GM21360 (cell line): Measurements from ENCODE around the gene TTF2.
A peak's percentile ranks its signal among the peaks of the same experiment; 100 is the strongest.
"Not testable (repeated sequence)": the region's sequence is repeated elsewhere in the genome, so short reads cannot be mapped to it uniquely, and the experiment has no call there.

Source experiments
- ATAC-seq: cut with Tn5 transposase; IDR thresholded peaks from one replicate; pipeline ENCODE4 v1.9.1; 2021; ENCODE audit warnings: mild to moderate bottlenecking, moderate library complexity; ENCODE audit not compliant: unreplicated experiment

Gene TTF2

GRCh38 chr1:117092594-117092993 is 32.5 kb downstream of the TTF2 start:
- ATAC-seq: no peak

- no peak for ATAC-seq
Observed at GRCh38 chr1:117093091-117093534, 33.0 kb downstream of the TTF2 start.

GRCh38 chr1:117093870-117094621 is 33.9 kb downstream of the TTF2 start:
- peak; percentile 65 for ATAC-seq

- no peak for ATAC-seq
Observed at GRCh38 chr1:117094841-117095604, 34.9 kb downstream of the TTF2 start.

GRCh38 chr1:117096951-117097408 is 36.9 kb downstream of the TTF2 start:
- ATAC-seq: no peak

- no peak for ATAC-seq
Observed at GRCh38 chr1:117097443-117097842, 37.3 kb downstream of the TTF2 start.

GRCh38 chr1:117098287-117098890 is 38.3 kb downstream of the TTF2 start:
- ATAC-seq: no peak

- ATAC-seq: no peak
Observed at GRCh38 chr1:117101334-117101733, 41.2 kb downstream of the TTF2 start.

- not testable (repeated sequence) for ATAC-seq
Observed at GRCh38 chr1:117101858-117102257, 41.7 kb downstream of the TTF2 start.

- no peak for ATAC-seq
Observed at GRCh38 chr1:117104986-117105385, 44.9 kb downstream of the TTF2 start.

- ATAC-seq: no peak
Observed at GRCh38 chr1:117105722-117106121, 45.6 kb downstream of the TTF2 start.

GRCh38 chr1:117106478-117106877 is 46.4 kb downstream of the TTF2 start:
- no peak for ATAC-seq

GRCh38 chr1:117107364-117107763 is 47.2 kb downstream of the TTF2 start:
- ATAC-seq: no peak

GRCh38 chr1:117110774-117111173 is 50.6 kb downstream of the TTF2 start:
- ATAC-seq: no peak

- ATAC-seq: no peak
Observed at GRCh38 chr1:117112047-117112717, 52.1 kb downstream of the TTF2 start.

GRCh38 chr1:117113199-117113598 is 53.1 kb downstream of the TTF2 start:
- ATAC-seq: no peak

- ATAC-seq: no peak
Observed at GRCh38 chr1:117114877-117115276, 54.8 kb downstream of the TTF2 start.

- ATAC-seq: no peak
Observed at GRCh38 chr1:117116090-117116783, 56.1 kb downstream of the TTF2 start.

- no peak for ATAC-seq
Observed at GRCh38 chr1:117116784-117117130, 56.6 kb downstream of the TTF2 start.

- no peak for ATAC-seq
Observed at GRCh38 chr1:117117697-117118096, 57.6 kb downstream of the TTF2 start.

- no peak for ATAC-seq
Observed at GRCh38 chr1:117118137-117118536, 58.0 kb downstream of the TTF2 start.
